Breast epithelium (tissue), 4 donors: ENCODE measurements around the gene ARHGEF7. TPM values are rescaled to one million over a fixed set of nuclear protein-coding genes. Genes with fewer than 3 reads are reported as not detected.

Experiments
- DNase-seq, 2 donors: peaks; one replicate each; pipeline ENCODE4 v3.0.0-alpha.2; 2019; ENCODE audit warnings: low spot score in 2 of 2
- H3K27ac ChIP-seq, 2 donors: fragments of 200-600 bp; sonication (generic) in 1 of 2; one replicate each; pipeline ENCODE4 v1.5.1; 2016 to 2019; ENCODE audit warnings: mild to moderate bottlenecking in 1 of 2
- H3K27me3 ChIP-seq, 2 donors: fragments of 200-600 bp; sonication (generic) in 1 of 2; one replicate each; pipeline versions ENCODE4 v1.5.1 to v1.6.0; 2017 to 2019; ENCODE audit warnings: control low read depth in 1 of 2, mild to moderate bottlenecking in 1 of 2
- H3K36me3 ChIP-seq: fragments of 200-600 bp; one replicate; pipeline ENCODE4 v1.5.1; 2019
- H3K4me1 ChIP-seq, 2 donors: fragments of 200-600 bp; sonication (generic); one replicate each; pipeline ENCODE4 v1.5.1; 2016 to 2019; ENCODE audit warnings: control low read depth in 1 of 2
- H3K4me3 ChIP-seq, 3 donors: fragments of 200-600 bp; sonication (generic); 1 replicate in 2 of 3; 2 replicates in 1 of 3; pipeline ENCODE4 v1.5.1; 2016 to 2019; ENCODE audit warnings: mild to moderate bottlenecking in 3 of 3, moderate library complexity in 2 of 3
- H3K9me3 ChIP-seq, 2 donors: fragments of 200-600 bp; sonication (generic) in 1 of 2; one replicate each; pipeline ENCODE4 v1.5.1; 2016 to 2019; ENCODE audit warnings: control low read depth in 1 of 2
- POLR2A ChIP-seq: fragments of 450-650 bp; IDR thresholded peaks from one replicate; pipeline ENCODE4 v1.6.1; 2016; ENCODE audit warnings: antibody characterized with exemption, mild to moderate bottlenecking, moderate library complexity
- POLR2AphosphoS5 ChIP-seq, 3 donors: sonication (generic); formaldehyde crosslinking; IDR thresholded peaks; one replicate each; pipeline ENCODE4 v1.6.1; 2017; ENCODE audit warnings: antibody characterized with exemption in 3 of 3
- intact Hi-C: fragments of 100-400 bp; cut with DNase I; formaldehyde crosslinking; loops from one replicate; pipeline ENCODE4 v1.15.1; 2023; ENCODE audit warnings: low total_unique reads
- total RNA-seq, 3 donors: library from RNA; depleted of rRNA; stranded (reverse); fragments of >200 nt; gene quantifications; one replicate each; pipeline ENCODE4 v1.1.0, GENCODE V29; 2016
- TF ChIP-seq, protein P1 (sequence below), 3 donors: fragments of 450-650 bp; IDR thresholded peaks; one replicate each; pipeline ENCODE4 v1.5.1; 2016 to 2017; ENCODE audit warnings: antibody characterized with exemption in 3 of 3, mild to moderate bottlenecking in 3 of 3, moderate library complexity in 3 of 3

The ARHGEF7 gene
- total RNA-seq, 3 donors from 2014 or later: 79.6 to 92.0 (median 85.5) TPM

DNA sequence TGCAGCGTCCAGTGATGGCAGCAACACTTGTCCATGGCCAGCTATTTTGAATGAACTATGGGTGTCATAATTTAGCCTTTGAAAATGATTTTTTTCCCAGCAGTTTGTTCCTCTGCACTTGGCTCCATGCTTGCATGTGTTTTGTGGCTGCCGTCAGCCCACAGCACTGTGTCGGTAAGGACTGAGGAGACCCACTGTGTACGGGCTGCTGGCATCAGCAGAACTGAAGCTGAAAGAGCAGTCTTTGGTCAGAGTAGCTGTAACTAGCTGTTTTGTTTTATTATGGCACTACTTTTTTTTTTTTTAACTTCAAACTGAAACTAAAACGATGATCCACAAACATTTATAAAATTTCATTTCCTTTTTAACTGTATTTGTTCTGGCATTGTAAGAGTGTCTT, 155.0 kb downstream of the ARHGEF7 start:
- no peak overlapping the region for H3K27ac ChIP-seq

DNA sequence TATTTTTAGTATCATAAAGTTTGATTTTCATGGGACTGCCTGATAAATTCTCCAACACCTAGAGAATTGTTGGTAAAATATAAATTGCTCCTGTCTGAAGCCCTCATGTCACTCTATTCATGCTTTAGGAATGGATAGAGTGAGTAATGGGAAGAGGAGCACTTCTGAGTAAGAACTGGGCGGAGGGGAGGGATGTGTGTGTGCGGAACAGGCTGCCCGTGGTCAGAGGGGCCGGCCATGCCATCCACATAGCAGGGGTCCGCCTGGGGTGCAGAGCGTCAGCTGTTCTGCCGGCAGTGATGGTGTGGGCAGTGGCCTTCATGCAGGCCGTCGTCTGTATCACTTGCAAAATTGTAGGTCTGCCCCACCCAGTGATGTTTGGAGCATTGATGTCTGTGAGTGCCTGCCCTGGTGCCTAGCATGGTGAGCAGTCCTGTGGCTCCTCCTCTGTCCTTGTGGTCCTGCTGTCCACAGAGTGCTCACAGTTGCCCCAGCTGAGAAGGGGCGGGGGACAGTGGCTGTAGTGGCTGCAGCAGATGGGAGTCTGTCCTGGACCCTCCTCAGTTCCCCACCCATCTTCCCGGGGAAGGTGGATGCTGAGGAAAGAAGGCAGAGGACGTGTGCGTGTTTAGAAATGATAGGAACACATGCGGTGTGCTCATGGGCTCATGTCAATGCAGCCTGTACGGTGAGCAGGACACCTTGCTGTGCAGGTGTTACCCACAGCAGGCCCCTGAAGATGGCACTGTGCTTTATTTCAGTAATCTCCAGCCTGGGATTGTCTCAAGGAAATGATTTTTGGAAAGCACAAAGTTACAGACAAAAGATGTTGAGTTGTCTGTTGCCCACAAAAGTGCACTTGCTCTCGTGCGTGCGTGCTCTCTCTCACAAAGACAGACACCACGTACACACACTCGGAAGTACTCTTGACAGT, 155.9 kb downstream of the ARHGEF7 start:
- no peaks in the 10 kb centered on the region for H3K27me3 ChIP-seq
- no peak for DNase-seq
- H3K4me3 ChIP-seq: no peak overlapping the region
- intact Hi-C loops: no loop called here
- no peak for TF ChIP-seq POLR2AphosphoS5 (IDR thresholded peaks at IDR 0.05)
- no peak for TF ChIP-seq POLR2A
- TF ChIP-seq, protein P1, sequence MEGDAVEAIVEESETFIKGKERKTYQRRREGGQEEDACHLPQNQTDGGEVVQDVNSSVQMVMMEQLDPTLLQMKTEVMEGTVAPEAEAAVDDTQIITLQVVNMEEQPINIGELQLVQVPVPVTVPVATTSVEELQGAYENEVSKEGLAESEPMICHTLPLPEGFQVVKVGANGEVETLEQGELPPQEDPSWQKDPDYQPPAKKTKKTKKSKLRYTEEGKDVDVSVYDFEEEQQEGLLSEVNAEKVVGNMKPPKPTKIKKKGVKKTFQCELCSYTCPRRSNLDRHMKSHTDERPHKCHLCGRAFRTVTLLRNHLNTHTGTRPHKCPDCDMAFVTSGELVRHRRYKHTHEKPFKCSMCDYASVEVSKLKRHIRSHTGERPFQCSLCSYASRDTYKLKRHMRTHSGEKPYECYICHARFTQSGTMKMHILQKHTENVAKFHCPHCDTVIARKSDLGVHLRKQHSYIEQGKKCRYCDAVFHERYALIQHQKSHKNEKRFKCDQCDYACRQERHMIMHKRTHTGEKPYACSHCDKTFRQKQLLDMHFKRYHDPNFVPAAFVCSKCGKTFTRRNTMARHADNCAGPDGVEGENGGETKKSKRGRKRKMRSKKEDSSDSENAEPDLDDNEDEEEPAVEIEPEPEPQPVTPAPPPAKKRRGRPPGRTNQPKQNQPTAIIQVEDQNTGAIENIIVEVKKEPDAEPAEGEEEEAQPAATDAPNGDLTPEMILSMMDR (IDR thresholded peaks at IDR 0.05): no peak
- H3K9me3 ChIP-seq: no peaks in the 10 kb centered on the region
- H3K36me3 ChIP-seq: peaks cover 6% of the 10 kb centered on the region
- H3K4me1 ChIP-seq: no peaks in the 10 kb centered on the region
- H3K27ac ChIP-seq: peak overlapping the region in 1 of 2 donors; percentile 21

More for the DNA sequence above, 155.0 kb downstream of the ARHGEF7 start:
- Histone ChIP-seq H3K4me1 (no peaks in the 10 kb centered on the region), H3K9me3 (no peaks in the 10 kb centered on the region), H3K27me3 (no peaks in the 10 kb centered on the region), H3K4me3 (no peak overlapping the region), H3K36me3 (no peaks in the 10 kb centered on the region)
- no peak for DNase-seq
- intact Hi-C loops: no loop called here
- no peak for TF ChIP-seq POLR2A
- TF ChIP-seq, protein P1 (IDR thresholded peaks at IDR 0.05): no peak
- no peak for TF ChIP-seq POLR2AphosphoS5 (IDR thresholded peaks at IDR 0.05)

DNA sequence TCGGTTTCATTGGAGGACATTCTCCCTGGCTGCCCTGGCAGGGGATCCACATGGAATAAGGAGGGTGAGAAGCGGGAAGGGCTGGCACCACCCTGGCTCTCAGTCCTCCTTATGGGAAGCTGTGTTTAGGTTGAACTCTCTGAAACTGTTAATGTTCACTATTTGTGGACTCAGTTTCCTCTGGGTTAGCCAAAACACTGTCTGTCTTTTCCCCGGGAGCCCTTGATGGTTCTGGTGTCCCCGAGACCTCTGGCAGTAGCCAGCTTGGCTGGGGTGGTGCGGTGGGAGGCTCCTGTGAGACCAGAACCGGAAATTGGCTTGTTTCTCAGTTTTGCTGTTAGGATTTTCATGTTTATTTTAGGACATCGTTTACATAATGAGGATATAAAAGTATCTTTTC, 157.0 kb downstream of the ARHGEF7 start:
- H3K4me1 ChIP-seq: no peaks in the 10 kb centered on the region
- intact Hi-C loops: no loop called here
- no peak overlapping the region for H3K4me3 ChIP-seq
- TF ChIP-seq, protein P1 (IDR thresholded peaks at IDR 0.05): no peak
- TF ChIP-seq POLR2AphosphoS5 (IDR thresholded peaks at IDR 0.05) (no peak), POLR2A (no peak)
- peaks cover 6% of the 10 kb centered on the region for H3K36me3 ChIP-seq
- no peak overlapping the region for H3K27ac ChIP-seq
- H3K27me3 ChIP-seq: no peaks in the 10 kb centered on the region
- H3K9me3 ChIP-seq: no peaks in the 10 kb centered on the region
- no peak for DNase-seq

DNA sequence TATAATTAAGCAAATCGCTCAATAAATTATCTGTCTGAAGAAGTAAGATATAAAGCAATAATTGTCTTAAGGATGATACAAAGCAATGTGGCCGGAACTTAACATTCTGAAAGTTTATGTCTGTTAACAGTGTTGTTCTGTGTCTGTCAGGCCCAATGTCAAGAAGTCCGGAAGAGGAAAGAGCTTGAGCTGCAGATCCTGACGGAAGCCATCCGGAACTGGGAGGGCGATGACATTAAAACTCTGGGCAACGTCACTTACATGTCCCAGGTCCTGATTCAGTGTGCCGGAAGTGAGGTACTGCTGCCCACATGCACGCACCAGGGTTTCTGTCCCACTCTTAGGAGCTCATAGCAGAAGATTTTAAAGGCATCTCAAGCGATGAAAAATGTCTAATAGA, 160.3 kb downstream of the ARHGEF7 start:
- TF ChIP-seq POLR2A: no peak
- no peak for TF ChIP-seq POLR2AphosphoS5 (IDR thresholded peaks at IDR 0.05)
- TF ChIP-seq, protein P1 (IDR thresholded peaks at IDR 0.05): no peak

DNA sequence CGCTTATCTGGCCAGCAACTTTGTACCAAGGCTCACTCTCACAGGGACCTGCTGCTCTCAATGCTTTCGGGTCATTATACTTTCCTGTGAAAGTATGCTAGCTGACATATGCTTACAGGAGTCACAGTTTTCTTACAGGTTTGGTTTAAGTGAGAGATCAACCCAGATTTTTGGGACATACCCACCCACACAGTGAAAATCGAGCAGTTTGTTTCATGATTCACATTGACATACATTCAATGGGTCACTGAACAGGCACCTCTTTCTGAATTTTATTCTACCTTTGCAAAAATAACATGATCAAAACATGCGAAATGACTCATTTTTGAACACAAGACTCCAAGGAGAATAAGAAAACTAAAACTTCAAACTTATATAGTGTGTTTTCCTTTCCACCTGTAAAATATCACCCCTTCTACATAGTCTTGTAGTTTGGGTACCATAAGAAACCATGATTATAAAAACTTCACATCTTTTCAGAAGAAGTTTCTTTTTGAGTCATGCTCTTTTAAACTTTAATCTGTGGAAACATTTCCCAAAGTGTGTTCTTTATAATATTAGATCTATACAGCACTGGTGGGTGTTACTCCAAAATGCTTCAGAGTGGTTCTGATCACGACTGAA, 161.0 kb downstream of the ARHGEF7 start:
- H3K27ac ChIP-seq: no peak overlapping the region
- no peaks in the 10 kb centered on the region for H3K27me3 ChIP-seq

More for the DNA sequence above, 160.3 kb downstream of the ARHGEF7 start:
- intact Hi-C loops: no loop called here
- Histone ChIP-seq H3K27ac (no peak overlapping the region), H3K4me3 (no peak overlapping the region), H3K9me3 (no peaks in the 10 kb centered on the region), H3K27me3 (no peaks in the 10 kb centered on the region), H3K4me1 (no peaks in the 10 kb centered on the region), H3K36me3 (peaks cover 6% of the 10 kb centered on the region)
- no peak for DNase-seq

More for the DNA sequence above, 161.0 kb downstream of the ARHGEF7 start:
- Histone ChIP-seq H3K9me3 (no peaks in the 10 kb centered on the region), H3K4me1 (no peaks in the 10 kb centered on the region), H3K4me3 (no peak overlapping the region), H3K36me3 (peaks cover 6% of the 10 kb centered on the region)
- intact Hi-C loops: no loop called here
- TF ChIP-seq, protein P1 (IDR thresholded peaks at IDR 0.05): no peak
- no peak for TF ChIP-seq POLR2AphosphoS5 (IDR thresholded peaks at IDR 0.05)
- no peak for TF ChIP-seq POLR2A
- no peak for DNase-seq
